ENCODE data around the gene CAPS.

Gene CAPS

GRCh38 chr19:5914358-5914774 lies 312 bp downstream of the CAPS start:
- DNase-seq, result no peak
- Histone ChIP-seq H3K27me3 (no peaks in the 10 kb centered on the region), H3K4me1 (peaks cover 0 to 24% (median 9%) of the 10 kb centered on the region in 4 donors), H3K27ac (peak overlapping the region; percentile 22 to 41), H3K4me3 (no peak overlapping the region), H3K36me3 (peaks cover 34 to 66% (median 60%) of the 10 kb centered on the region in 3 donors), H3K9me3 (no peaks in the 10 kb centered on the region)
- TF ChIP-seq, protein P1, sequence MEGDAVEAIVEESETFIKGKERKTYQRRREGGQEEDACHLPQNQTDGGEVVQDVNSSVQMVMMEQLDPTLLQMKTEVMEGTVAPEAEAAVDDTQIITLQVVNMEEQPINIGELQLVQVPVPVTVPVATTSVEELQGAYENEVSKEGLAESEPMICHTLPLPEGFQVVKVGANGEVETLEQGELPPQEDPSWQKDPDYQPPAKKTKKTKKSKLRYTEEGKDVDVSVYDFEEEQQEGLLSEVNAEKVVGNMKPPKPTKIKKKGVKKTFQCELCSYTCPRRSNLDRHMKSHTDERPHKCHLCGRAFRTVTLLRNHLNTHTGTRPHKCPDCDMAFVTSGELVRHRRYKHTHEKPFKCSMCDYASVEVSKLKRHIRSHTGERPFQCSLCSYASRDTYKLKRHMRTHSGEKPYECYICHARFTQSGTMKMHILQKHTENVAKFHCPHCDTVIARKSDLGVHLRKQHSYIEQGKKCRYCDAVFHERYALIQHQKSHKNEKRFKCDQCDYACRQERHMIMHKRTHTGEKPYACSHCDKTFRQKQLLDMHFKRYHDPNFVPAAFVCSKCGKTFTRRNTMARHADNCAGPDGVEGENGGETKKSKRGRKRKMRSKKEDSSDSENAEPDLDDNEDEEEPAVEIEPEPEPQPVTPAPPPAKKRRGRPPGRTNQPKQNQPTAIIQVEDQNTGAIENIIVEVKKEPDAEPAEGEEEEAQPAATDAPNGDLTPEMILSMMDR (IDR thresholded peaks at IDR 0.05), result no peak
- intact Hi-C loops (cut with DNase I; ENCODE audit: low total_unique reads), result no loop called here

DNA sequence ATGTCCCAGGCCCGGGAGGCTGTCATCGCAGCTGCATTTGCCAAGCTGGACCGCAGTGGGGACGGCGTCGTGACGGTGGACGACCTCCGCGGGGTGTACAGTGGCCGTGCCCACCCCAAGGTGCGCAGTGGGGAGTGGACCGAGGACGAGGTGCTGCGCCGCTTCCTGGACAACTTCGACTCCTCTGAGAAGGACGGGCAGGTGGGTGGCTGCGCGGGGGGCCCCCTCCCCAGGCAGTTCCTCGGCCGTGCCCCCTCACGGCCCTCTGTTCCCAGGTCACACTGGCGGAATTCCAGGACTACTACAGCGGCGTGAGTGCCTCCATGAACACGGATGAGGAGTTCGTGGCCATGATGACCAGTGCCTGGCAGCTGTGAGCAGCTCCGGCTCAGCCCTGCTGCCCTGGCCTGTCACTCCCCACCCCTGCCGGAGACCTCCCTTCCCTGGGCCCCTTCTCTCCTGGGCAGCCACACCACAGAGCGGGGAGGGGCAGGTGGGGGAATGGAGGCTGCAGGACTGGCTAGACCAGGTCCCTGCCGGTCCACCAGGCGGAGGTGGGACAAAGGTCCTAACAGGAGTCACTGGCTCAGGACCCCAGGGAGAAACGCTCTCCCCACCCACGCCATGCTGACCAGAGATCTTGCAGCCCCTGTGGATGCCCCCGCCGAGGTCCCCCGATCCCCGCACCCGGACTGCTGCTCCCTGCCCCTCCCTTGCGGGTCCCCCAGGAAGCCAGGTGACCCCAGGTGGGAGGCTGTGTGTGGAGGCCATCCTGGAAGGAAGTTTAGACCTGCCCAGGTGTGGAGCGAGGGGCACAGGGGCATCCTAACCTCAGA lies 1.1 kb downstream of the CAPS start:
- no peak overlapping the region for H3K4me3 ChIP-seq

GRCh38 chr19:5915782-5916165 lies 1.7 kb downstream of the CAPS start:
- H3K36me3 ChIP-seq, result peaks cover 42 to 66% (median 59%) of the 10 kb centered on the region in 3 donors
- H3K4me3 ChIP-seq, result no peak overlapping the region
- H3K27me3 ChIP-seq, result no peaks in the 10 kb centered on the region
- H3K27ac ChIP-seq, result no peak overlapping the region
- TF ChIP-seq, protein P1 (IDR thresholded peaks at IDR 0.05), result no peak
- intact Hi-C loops (cut with DNase I; ENCODE audit: low total_unique reads), result no loop called here
- no peak for DNase-seq
- no peaks in the 10 kb centered on the region for H3K9me3 ChIP-seq
- H3K4me1 ChIP-seq, result peaks cover 0 to 24% (median 9%) of the 10 kb centered on the region in 4 donors

More for the DNA sequence above, 1.1 kb downstream of the CAPS start:
- Histone ChIP-seq H3K9me3 (no peaks in the 10 kb centered on the region), H3K36me3 (peaks cover 37 to 66% (median 57%) of the 10 kb centered on the region in 3 donors), H3K27ac (no peak overlapping the region), H3K4me1 (peaks cover 0 to 24% (median 9%) of the 10 kb centered on the region in 4 donors), H3K27me3 (no peaks in the 10 kb centered on the region)
- TF ChIP-seq, protein P1 (IDR thresholded peaks at IDR 0.05), result no peak
- no peak for DNase-seq
- intact Hi-C loops (cut with DNase I; ENCODE audit: low total_unique reads), result no loop called here

- Histone ChIP-seq H3K27me3 (no peaks in the 10 kb centered on the region), H3K27ac (no peak overlapping the region), H3K36me3 (peaks cover 42 to 68% (median 64%) of the 10 kb centered on the region in 3 donors), H3K4me1 (peaks cover 0 to 24% (median 9%) of the 10 kb centered on the region in 4 donors), H3K9me3 (no peaks in the 10 kb centered on the region), H3K4me3 (no peak overlapping the region)
- no peak for DNase-seq
- intact Hi-C loops (cut with DNase I; ENCODE audit: low total_unique reads), result no loop called here
- TF ChIP-seq, protein P1 (IDR thresholded peaks at IDR 0.05), result no peak
Measured at GRCh38 chr19:5916181-5916708, 2.2 kb downstream of the CAPS start.

GRCh38 chr19:5917431-5918107 lies 3.5 kb downstream of the CAPS start:
- intact Hi-C loops (cut with DNase I; ENCODE audit: low total_unique reads), result no loop called here
- DNase-seq, result no peak
- Histone ChIP-seq H3K27me3 (no peaks in the 10 kb centered on the region), H3K9me3 (no peaks in the 10 kb centered on the region), H3K4me1 (peaks cover 0 to 24% (median 9%) of the 10 kb centered on the region in 4 donors), H3K36me3 (peaks cover 52 to 81% (median 77%) of the 10 kb centered on the region in 3 donors), H3K4me3 (no peak overlapping the region), H3K27ac (no peak overlapping the region)
- TF ChIP-seq, protein P1 (IDR thresholded peaks at IDR 0.05), result no peak

All from tibial artery (tissue), 4 donors.